DND-41 (cell line): ENCODE results near the gene SERPINB8.

Experiments used
- ATAC-seq: fragments of 200-7000 bp; cut with Tn5 transposase; 3 replicates; pipeline ENCODE4 v1.9.1; 2021; ENCODE audit warnings: low read depth; ENCODE audit not compliant: insufficient read depth
- DNase-seq: peaks from one replicate; pipeline ENCODE4 v3.0.0-alpha.2; 2020
- H2AFZ ChIP-seq: 2 replicates; pipeline ENCODE4 v1.6.0; 2012; ENCODE audit warnings: low read depth, low read length
- H3K27ac ChIP-seq: 2 replicates; pipeline ENCODE4 v1.5.1; 2012; ENCODE audit warnings: low read length, inconsistent platforms
- H3K27me3 ChIP-seq: fragments of 200-600 bp; sonication (generic); 2 replicates; pipeline ENCODE4 v1.6.0; 2012; ENCODE audit warnings: low read length, mild to moderate bottlenecking, inconsistent platforms; ENCODE audit not compliant: insufficient read depth, poor library complexity
- H3K36me3 ChIP-seq: 2 replicates; pipeline ENCODE4 v1.5.1; 2012; ENCODE audit warnings: low read length, inconsistent platforms; ENCODE audit not compliant: insufficient read depth
- H3K4me1 ChIP-seq: 2 replicates; pipeline ENCODE4 v1.5.1; 2012; ENCODE audit warnings: mild to moderate bottlenecking, low read length; ENCODE audit not compliant: insufficient read depth
- H3K4me2 ChIP-seq: 2 replicates; pipeline ENCODE4 v1.6.0; 2012; ENCODE audit warnings: mild to moderate bottlenecking, moderate library complexity, low read length, inconsistent platforms; ENCODE audit not compliant: insufficient read depth
- H3K4me3 ChIP-seq, 2 experiments: fragments of 200-600 bp in 1 of 2; shearing (Covaris generic) in 1 of 2; 2 replicates each; pipeline ENCODE4 v1.5.1; 2012 to 2016; ENCODE audit warnings: inconsistent platforms in 2 of 2, low read length in 2 of 2, mild to moderate bottlenecking in 2 of 2, low read depth in 1 of 2, moderate library complexity in 1 of 2
- H3K79me2 ChIP-seq: 2 replicates; pipeline ENCODE4 v1.6.0; 2012; ENCODE audit warnings: low read length, inconsistent platforms; ENCODE audit not compliant: insufficient read depth
- H3K9ac ChIP-seq: 2 replicates; pipeline ENCODE4 v1.6.0; 2012; ENCODE audit warnings: low read depth, mild to moderate bottlenecking, inconsistent platforms, low read length, moderate library complexity
- H3K9me3 ChIP-seq: 2 replicates; pipeline ENCODE4 v1.5.1; 2012; ENCODE audit warnings: low read length, moderate library complexity, mild to moderate bottlenecking, inconsistent platforms; ENCODE audit not compliant: insufficient read depth, severe bottlenecking
- H4K20me1 ChIP-seq: 2 replicates; pipeline ENCODE4 v1.6.0; 2012; ENCODE audit warnings: low read length; ENCODE audit not compliant: insufficient read depth
- EZH2 ChIP-seq: IDR thresholded peaks from 3 replicates; pipeline ENCODE4 v1.6.1; 2012; ENCODE audit warnings: borderline replicate concordance, low read depth, mild to moderate bottlenecking, moderate library complexity, low read length, inconsistent platforms; ENCODE audit not compliant: severe bottlenecking
- TF ChIP-seq, protein P1 (sequence below): IDR thresholded peaks from 2 replicates; pipeline ENCODE4 v1.5.1; 2012; ENCODE audit warnings: borderline replicate concordance, low read length, moderate library complexity, mild to moderate bottlenecking; ENCODE audit not compliant: poor library complexity, severe bottlenecking; ENCODE audit errors: extremely low read depth

SERPINB8 gene

GRCh38 chr18:64027931-64028695 is 58.2 kb downstream of the SERPINB8 start:
- Histone ChIP-seq H2AFZ (no peak overlapping the region), H3K79me2 (no peaks in the 10 kb centered on the region), H3K4me3 (no peak overlapping the region), H3K4me2 (no peak overlapping the region), H3K27ac (no peak overlapping the region), H3K9me3 (no peaks in the 10 kb centered on the region), H3K4me1 (no peaks in the 10 kb centered on the region), H3K27me3 (peaks cover 9% of the 10 kb centered on the region), H4K20me1 (no peaks in the 10 kb centered on the region), H3K36me3 (no peaks in the 10 kb centered on the region), H3K9ac (no peak overlapping the region)
- TF ChIP-seq, protein P1, sequence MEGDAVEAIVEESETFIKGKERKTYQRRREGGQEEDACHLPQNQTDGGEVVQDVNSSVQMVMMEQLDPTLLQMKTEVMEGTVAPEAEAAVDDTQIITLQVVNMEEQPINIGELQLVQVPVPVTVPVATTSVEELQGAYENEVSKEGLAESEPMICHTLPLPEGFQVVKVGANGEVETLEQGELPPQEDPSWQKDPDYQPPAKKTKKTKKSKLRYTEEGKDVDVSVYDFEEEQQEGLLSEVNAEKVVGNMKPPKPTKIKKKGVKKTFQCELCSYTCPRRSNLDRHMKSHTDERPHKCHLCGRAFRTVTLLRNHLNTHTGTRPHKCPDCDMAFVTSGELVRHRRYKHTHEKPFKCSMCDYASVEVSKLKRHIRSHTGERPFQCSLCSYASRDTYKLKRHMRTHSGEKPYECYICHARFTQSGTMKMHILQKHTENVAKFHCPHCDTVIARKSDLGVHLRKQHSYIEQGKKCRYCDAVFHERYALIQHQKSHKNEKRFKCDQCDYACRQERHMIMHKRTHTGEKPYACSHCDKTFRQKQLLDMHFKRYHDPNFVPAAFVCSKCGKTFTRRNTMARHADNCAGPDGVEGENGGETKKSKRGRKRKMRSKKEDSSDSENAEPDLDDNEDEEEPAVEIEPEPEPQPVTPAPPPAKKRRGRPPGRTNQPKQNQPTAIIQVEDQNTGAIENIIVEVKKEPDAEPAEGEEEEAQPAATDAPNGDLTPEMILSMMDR: no peak
- no peak for TF ChIP-seq EZH2
- DNase-seq (no peak), ATAC-seq (no peak)

DNA sequence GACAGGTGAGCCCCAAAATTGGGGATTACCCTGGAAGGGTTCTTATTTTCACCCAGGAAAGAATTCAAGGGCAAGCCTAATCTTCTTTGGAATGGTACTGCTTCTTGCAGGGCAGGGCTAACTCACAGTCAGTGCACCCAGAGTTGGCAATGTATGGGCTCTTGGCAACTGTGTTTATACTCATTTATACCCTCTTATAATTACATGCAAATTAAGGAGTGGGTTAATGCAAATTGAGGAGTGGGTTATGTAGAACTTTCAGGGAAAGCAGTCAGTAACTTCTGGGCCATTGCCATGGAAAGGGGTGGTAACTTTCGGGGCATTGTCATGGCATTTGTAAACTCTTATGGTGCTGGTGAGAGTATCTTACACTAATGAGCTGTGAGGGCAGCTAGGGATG is 59.2 kb downstream of the SERPINB8 start:
- TF ChIP-seq EZH2: no peak
- TF ChIP-seq, protein P1: no peak
- Histone ChIP-seq H3K36me3 (no peaks in the 10 kb centered on the region), H3K27ac (no peak overlapping the region), H3K4me2 (no peak overlapping the region), H2AFZ (no peak overlapping the region), H3K79me2 (no peaks in the 10 kb centered on the region), H3K9ac (no peak overlapping the region), H4K20me1 (no peaks in the 10 kb centered on the region), H3K4me1 (no peaks in the 10 kb centered on the region), H3K4me3 (no peak overlapping the region), H3K27me3 (peaks cover 9% of the 10 kb centered on the region), H3K9me3 (no peaks in the 10 kb centered on the region)
- DNase-seq: no peak
- no peak for ATAC-seq

DNA sequence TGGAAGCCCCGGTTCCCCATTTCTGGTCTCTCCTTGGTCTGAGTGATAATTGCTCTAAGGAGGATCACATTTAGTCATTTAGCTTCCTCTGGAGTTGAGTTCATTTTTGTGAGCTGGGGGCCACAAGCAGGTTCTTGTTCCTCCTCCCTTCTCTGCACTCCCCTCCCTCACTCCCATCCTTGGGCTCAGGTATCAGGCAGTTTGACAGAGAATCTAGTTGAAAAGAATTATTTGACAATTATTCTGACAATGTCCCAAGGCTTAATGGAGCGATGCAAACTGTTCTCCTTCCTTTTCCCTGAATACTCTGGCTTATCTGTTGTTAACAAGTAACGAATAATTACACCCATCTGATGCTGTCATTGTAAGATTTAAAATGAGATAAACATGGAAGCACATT is 61.5 kb downstream of the SERPINB8 start:
- ATAC-seq: no peak
- no peak overlapping the region for H3K9ac ChIP-seq

More for the DNA sequence above, 61.5 kb downstream of the SERPINB8 start:
- Histone ChIP-seq H3K4me2 (no peak overlapping the region), H3K4me1 (no peaks in the 10 kb centered on the region), H3K9me3 (no peaks in the 10 kb centered on the region), H4K20me1 (no peaks in the 10 kb centered on the region), H3K27me3 (peaks cover 9% of the 10 kb centered on the region), H3K79me2 (no peaks in the 10 kb centered on the region), H2AFZ (no peak overlapping the region), H3K36me3 (no peaks in the 10 kb centered on the region), H3K4me3 (no peak overlapping the region), H3K27ac (no peak overlapping the region)
- TF ChIP-seq, protein P1: no peak
- TF ChIP-seq EZH2: no peak
- DNase-seq: no peak
